AG04449 (cell line): ENCODE results near the gene TSPAN2.

Experiments
- CTCF ChIA-PET: fragments of 350-600 bp; formaldehyde crosslinking; extraction: SDS; loops from one replicate; lab custom pipeline; 2021; ENCODE audit warnings: antibody characterized with exemption; lab: Yijun Ruan, JAX
- POLR2A ChIA-PET: fragments of 400-600, 350-600 bp; formaldehyde crosslinking; extraction: SDS; loops from one replicate; lab custom pipeline; 2020; ENCODE audit warnings: antibody characterized with exemption, inconsistent platforms; lab: Yijun Ruan, JAX
- DNase-seq: peaks from one replicate; pipeline ENCODE4 v3.0.0-alpha.2; 2010; ENCODE audit warnings: low read depth, low spot score
- H3K4me3 ChIP-seq: 2 replicates; pipeline ENCODE4 v1.5.1; 2011; ENCODE audit warnings: low read depth, mild to moderate bottlenecking, control low read depth, low read length
- CTCF ChIP-seq: IDR thresholded peaks from one replicate; pipeline ENCODE4 v1.5.1; 2011; ENCODE audit warnings: mild to moderate bottlenecking, moderate library complexity, low read length, control low read depth, inconsistent platforms; ENCODE audit not compliant: insufficient read depth; ENCODE audit errors: missing control alignments

The TSPAN2 gene

DNA sequence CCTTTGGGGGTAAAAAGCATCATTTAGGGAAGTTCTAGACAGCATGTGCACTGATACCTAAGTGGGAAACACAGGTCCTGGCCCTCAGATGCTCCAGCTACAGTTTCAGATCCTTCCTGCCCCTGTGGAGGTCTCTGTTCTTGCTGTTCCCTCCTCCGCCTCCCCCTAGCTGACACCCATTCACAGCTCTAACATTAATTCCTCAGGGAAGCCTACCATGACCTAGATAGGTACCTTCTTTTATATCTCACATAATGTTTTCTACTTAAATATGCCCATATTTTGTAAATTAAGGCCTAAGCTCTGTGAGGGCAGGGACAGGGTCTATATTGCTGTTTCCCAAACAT is 11.3 kb downstream of the TSPAN2 start:
- POLR2A ChIA-PET: no interaction called here
- DNase-seq: no peak
- TF ChIP-seq CTCF: no peak
- no peak overlapping the region for H3K4me3 ChIP-seq
- CTCF ChIA-PET: interaction anchor here (1.4 to 1.7 kb wide), 2 partner anchors 25 to 35 kb away, joined by 8 to 9 read pairs; no protein-coding TSS in a partner anchor

DNA sequence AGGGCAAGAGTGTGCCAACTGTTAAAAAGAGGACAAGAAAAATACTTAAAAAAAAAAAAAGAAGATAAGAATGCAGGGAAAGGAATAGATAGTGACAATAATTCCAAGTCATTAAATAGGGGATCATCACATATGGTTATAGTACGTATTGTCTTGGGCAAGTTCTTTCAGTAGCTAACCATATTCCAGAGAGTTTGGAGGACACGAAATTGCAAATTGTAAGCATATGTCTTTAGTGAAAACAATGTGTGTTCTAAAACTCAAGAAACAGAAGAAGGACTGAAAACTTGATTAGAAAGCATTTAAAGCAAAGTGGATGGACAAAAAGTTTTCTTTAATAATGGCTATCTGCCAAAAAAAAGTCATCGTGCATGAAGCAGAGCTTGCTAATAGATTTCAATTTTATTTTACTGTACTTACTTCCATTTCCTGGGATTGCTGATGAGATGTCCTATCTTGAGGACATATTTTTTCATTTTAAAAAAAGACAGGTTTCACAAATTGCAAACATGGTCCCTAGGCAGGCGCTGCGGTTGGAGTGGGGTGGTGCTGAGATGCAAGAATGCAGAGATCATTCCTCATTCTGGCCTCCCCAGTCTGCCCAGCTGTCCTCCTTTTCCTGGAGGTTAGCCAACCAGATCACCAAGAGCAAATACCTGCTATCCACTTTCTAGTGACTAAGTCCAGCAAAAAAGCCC is 11.9 kb downstream of the TSPAN2 start:
- no peak for DNase-seq
- H3K4me3 ChIP-seq: no peak overlapping the region
- TF ChIP-seq CTCF: no peak
- CTCF ChIA-PET: interaction anchor here (0.6 to 1.7 kb wide), 3 partner anchors 25 to 122 kb away, joined by 3 to 9 read pairs (median 8); no protein-coding TSS in a partner anchor
- POLR2A ChIA-PET: interaction anchor here (0.7 kb wide), 1 partner anchor 11 kb away, joined by 3 read pairs; no protein-coding TSS in a partner anchor

GRCh38 chr1:115076384-115076915 is 12.9 kb downstream of the TSPAN2 start:
- ChIA-PET POLR2A (no interaction called here), CTCF (interaction anchor here (1.0 to 1.7 kb wide), 2 partner anchors 19 to 36 kb away, joined by 3 to 8 read pairs; no protein-coding TSS in a partner anchor)
- DNase-seq: no peak

GRCh38 chr1:115074839-115075534 is 14.3 kb downstream of the TSPAN2 start:
- ChIA-PET POLR2A (interaction anchor here (0.7 kb wide), 1 partner anchor 17 kb away, joined by 3 read pairs; no protein-coding TSS in a partner anchor), CTCF (no interaction called here)
- no peak for DNase-seq
- TF ChIP-seq CTCF: no peak
- no peak overlapping the region for H3K4me3 ChIP-seq

More at GRCh38 chr1:115076384-115076915, 12.9 kb downstream of the TSPAN2 start:
- TF ChIP-seq CTCF: no peak
- H3K4me3 ChIP-seq: no peak overlapping the region

DNA sequence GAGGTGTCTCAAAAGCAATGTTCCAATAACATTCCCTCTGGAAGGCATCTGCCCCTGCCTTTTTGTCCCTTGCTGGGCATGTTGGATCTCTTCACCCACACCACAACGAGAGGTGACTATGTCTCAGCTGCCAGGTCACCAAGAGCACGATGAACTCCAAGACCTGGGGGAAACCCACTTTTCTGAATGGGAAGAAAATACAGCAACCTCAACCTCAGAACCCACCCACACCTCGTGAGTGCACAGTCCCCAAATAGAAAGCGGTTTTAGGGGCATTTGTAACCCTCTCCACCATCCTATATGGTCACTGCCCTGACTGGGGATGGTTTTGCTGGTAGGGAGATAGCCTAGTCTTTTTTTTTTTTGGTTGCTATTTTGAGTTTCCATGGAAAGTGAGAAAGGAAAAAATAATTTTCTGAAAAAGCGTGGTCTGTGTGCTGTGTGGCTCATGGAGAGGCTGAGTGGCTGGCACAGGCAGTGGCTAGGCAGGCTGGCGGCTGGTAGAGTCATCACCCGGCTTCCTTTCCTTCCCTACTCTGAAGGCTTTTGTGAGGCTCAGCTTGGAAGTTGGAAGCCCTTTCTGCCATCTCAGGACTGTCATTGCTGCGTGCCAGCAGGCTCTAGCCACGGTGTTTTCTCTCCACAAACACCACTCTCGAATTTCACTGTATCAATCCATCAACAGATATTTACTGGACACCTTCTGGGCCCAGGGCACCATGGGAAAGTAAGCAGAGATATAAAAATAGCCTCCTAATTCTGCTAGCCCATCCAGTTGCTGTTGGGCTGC is 15.8 kb downstream of the TSPAN2 start:
- POLR2A ChIA-PET: no interaction called here
- TF ChIP-seq CTCF: no peak
- no peak overlapping the region for H3K4me3 ChIP-seq
- CTCF ChIA-PET: interaction anchor here (1.2 kb wide), 1 partner anchor 20 kb away, joined by 4 read pairs; no protein-coding TSS in a partner anchor
- no peak for DNase-seq
